Tibial artery (tissue), 4 donors: Measurements from ENCODE around the gene CA9.

Source experiments
- DNase-seq, 2 donors: peaks; one replicate each; pipeline ENCODE4 v3.0.0-alpha.2; 2019
- H3K27ac ChIP-seq, 2 donors: fragments of 200-600 bp; sonication (generic) in 1 of 2; 1 replicate in 1 of 2; 2 replicates in 1 of 2; pipeline ENCODE4 v1.5.1; 2018 to 2019; ENCODE audit warnings: mild to moderate bottlenecking in 1 of 2
- H3K27me3 ChIP-seq, 2 donors: fragments of 200-600 bp; sonication (generic) in 1 of 2; one replicate each; pipeline versions ENCODE4 v1.5.1 to v1.6.0; 2016 to 2019
- H3K36me3 ChIP-seq, 3 donors: fragments of 200-600 bp; sonication (generic) in 2 of 3; one replicate each; pipeline ENCODE4 v1.5.1; 2016 to 2019; ENCODE audit warnings: mild to moderate bottlenecking in 2 of 3
- H3K4me1 ChIP-seq, 4 donors: fragments of 200-600 bp; sonication (generic) in 2 of 4; 1 replicate in 3 of 4; 2 replicates in 1 of 4; pipeline ENCODE4 v1.5.1; 2016 to 2019
- H3K4me3 ChIP-seq, 2 donors: fragments of 200-600 bp; sonication (generic) in 1 of 2; 1 replicate in 1 of 2; 2 replicates in 1 of 2; pipeline ENCODE4 v1.5.1; 2018 to 2019; ENCODE audit warnings: mild to moderate bottlenecking in 2 of 2
- H3K9me3 ChIP-seq, 3 donors: fragments of 200-600 bp; sonication (generic) in 1 of 3; one replicate each; pipeline ENCODE4 v1.5.1; 2016 to 2019
- CTCF ChIP-seq, 2 experiments: fragments of 200-600 bp in 1 of 2; fragments of 450-650 bp in 1 of 2; IDR thresholded peaks; one replicate each; pipeline ENCODE4 v1.5.1; 2017 to 2019; ENCODE audit warnings: antibody characterized with exemption in 2 of 2, mild to moderate bottlenecking in 1 of 2, moderate library complexity in 1 of 2
- intact Hi-C: fragments of 100-400 bp; cut with DNase I; formaldehyde crosslinking; loops from one replicate; pipeline ENCODE4 v1.15.0; 2023; ENCODE audit warnings: low total_unique reads

CA9 gene

DNA sequence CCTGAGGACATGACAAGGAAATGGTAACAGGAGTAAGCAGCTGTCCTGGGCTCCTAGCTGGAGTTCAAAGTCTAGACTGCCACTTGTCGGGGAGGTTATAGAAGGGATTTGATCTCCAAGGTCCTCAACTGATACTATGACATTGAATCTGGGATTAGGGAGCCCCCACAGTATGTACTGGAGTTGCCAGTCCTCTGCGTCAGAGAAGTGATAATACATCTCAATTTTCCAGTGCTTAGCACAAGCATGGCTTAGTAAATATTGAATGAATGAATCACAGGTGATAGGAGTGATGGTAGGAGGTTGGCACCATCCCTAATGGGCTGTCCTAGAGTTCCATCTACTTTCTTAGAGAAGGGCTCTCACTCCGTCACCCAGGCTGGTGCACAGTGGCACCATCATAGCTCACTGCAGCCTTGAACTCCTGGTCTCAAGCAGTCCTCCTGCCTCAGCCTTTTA lies 22.2 kb downstream of the CA9 start:
- DNase-seq = no peak
- H3K9me3 ChIP-seq = no peaks in the 10 kb centered on the region
- peaks cover 0 to 79% (median 44%) of the 10 kb centered on the region in 4 donors for H3K4me1 ChIP-seq
- no peak overlapping the region for H3K4me3 ChIP-seq
- no peak for TF ChIP-seq CTCF (IDR thresholded peaks at IDR 0.05)
- no peaks in the 10 kb centered on the region for H3K27me3 ChIP-seq
- intact Hi-C loops = loop anchor here (5.0 kb wide), 1 partner anchor 34 kb away; no protein-coding TSS in a partner anchor
- peak overlapping the region; percentile 96 to 97 for H3K27ac ChIP-seq
- peaks cover 40 to 46% (median 43%) of the 10 kb centered on the region in 3 donors for H3K36me3 ChIP-seq

DNA sequence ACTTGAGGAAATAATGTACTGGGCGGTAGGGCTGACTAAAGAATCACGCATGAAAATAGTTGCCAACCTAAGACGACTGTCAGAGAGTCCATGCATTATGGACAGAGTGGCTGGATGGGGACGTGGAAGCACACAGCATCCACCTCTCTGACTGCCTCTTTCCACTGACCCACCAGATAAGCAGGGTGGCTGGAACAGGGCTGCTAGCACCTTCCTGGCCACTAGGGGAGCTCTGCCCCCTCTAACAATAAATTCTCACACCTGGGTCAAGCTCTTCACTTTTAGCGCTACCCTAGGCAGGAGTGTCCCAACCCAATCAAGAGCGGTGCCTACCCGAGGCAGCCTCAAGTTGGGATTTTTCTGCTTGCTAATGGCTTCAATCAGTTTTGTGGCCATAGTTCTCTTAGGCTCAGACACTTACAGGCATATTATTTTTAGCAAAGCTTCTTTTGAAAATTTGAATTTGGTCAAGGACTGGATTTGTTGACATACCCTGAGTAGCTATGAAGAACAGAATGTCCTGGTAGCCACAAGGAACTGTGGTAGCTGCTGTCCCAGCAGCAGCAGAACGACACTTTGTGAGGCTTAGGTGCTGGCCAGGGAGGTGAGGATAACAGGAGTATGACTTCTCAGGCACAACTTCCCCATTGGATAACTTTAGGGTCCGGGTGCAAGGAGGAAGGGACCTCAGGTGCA lies 22.9 kb downstream of the CA9 start:
- peak; percentile 60 to 80 for DNase-seq
- H3K27ac ChIP-seq = peak overlapping the region; percentile 96 to 97
- intact Hi-C loops = loop anchor here (5.0 kb wide), 1 partner anchor 34 kb away; no protein-coding TSS in a partner anchor
- no peaks in the 10 kb centered on the region for H3K27me3 ChIP-seq
- no peaks in the 10 kb centered on the region for H3K9me3 ChIP-seq
- TF ChIP-seq CTCF (IDR thresholded peaks at IDR 0.05) = peak; percentile 85 to 87
- peaks cover 0 to 74% (median 43%) of the 10 kb centered on the region in 4 donors for H3K4me1 ChIP-seq
- peaks cover 47 to 53% (median 50%) of the 10 kb centered on the region in 3 donors for H3K36me3 ChIP-seq
- peak overlapping the region in 1 of 2 donors; percentile 7 for H3K4me3 ChIP-seq

DNA sequence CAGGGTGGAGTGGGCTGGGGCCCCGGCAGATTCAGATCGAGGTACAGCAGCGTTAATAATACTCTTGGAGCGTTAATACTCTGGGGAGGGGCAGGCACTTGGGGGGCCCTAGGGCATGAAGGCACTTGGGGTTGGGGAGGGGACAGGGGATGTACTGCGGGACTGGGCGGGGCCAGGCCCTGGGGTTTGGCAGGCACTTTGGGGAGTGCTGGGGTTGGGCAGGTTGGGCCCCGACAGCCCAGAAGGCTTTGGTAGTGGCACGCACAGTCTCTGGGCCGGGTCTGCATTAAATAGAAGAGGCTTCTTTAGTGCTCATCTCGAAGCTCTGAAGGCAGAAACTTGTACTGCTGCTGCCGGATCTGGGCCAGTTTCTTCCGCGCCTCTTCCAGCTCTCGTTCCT lies 23.8 kb downstream of the CA9 start:
- Histone ChIP-seq H3K4me3 (peak overlapping the region in 1 of 2 donors; percentile 7), H3K27ac (peak overlapping the region; percentile 96 to 97), H3K27me3 (no peaks in the 10 kb centered on the region), H3K36me3 (peaks cover 55 to 61% (median 58%) of the 10 kb centered on the region in 3 donors), H3K4me1 (peaks cover 0 to 66% (median 40%) of the 10 kb centered on the region in 4 donors), H3K9me3 (no peaks in the 10 kb centered on the region)
- DNase-seq = no peak
- TF ChIP-seq CTCF (IDR thresholded peaks at IDR 0.05) = no peak
- intact Hi-C loops = loop anchor here (5.0 kb wide), 1 partner anchor 35 kb away; no protein-coding TSS in a partner anchor

DNA sequence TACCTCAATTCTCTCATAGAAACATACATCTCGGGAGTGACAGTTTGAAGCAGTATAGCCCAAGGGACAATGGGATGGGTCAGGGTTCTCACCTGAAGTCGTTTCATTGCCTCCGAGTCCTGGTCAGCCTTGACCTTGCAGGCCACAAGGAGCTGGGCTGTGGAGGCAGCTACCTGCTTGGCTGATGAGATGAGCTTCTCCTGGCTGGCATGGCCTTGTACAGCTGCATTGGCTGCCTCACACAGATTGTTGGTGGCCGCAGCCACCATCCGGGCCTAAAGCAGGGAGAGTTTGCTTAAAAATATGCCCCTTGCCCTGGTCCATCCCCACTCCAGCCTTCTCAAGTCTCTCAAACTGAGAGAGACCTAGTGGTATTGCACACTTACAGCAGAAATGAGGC lies 24.5 kb downstream of the CA9 start:
- intact Hi-C loops = loop anchor here (5.0 kb wide), 1 partner anchor 36 kb away; no protein-coding TSS in a partner anchor

GRCh38 chr9:35700031-35700430 lies 26.3 kb downstream of the CA9 start:
- peak overlapping the region; percentile 96 to 97 for H3K27ac ChIP-seq
- peaks cover 0 to 41% (median 32%) of the 10 kb centered on the region in 4 donors for H3K4me1 ChIP-seq
- no peak for DNase-seq
- no peak overlapping the region for H3K4me3 ChIP-seq
- no peak for TF ChIP-seq CTCF (IDR thresholded peaks at IDR 0.05)
- H3K36me3 ChIP-seq = peaks cover 81 to 86% (median 84%) of the 10 kb centered on the region in 3 donors
- no peaks in the 10 kb centered on the region for H3K9me3 ChIP-seq
- intact Hi-C loops = no loop called here
- H3K27me3 ChIP-seq = no peaks in the 10 kb centered on the region

More for the DNA sequence above, 24.5 kb downstream of the CA9 start:
- Histone ChIP-seq H3K27me3 (no peaks in the 10 kb centered on the region), H3K27ac (peak overlapping the region; percentile 96 to 97), H3K4me1 (peaks cover 0 to 59% (median 40%) of the 10 kb centered on the region in 4 donors), H3K4me3 (no peak overlapping the region), H3K36me3 (peaks cover 63 to 68% (median 66%) of the 10 kb centered on the region in 3 donors), H3K9me3 (no peaks in the 10 kb centered on the region)
- TF ChIP-seq CTCF (IDR thresholded peaks at IDR 0.05) = no peak
- DNase-seq = no peak
